Epidermal melanocyte (primary cell): ENCODE results near the gene LTO1.
A peak's percentile ranks its signal among the peaks of the same experiment; 100 is the strongest.
"Not testable (repeated sequence)": the region's sequence is repeated elsewhere in the genome, so short reads cannot be mapped to it uniquely, and the experiment has no call there.

Source experiments
- DNase-seq: peaks from one replicate; pipeline ENCODE4 v3.0.0; 2011; ENCODE audit warnings: low spot score; ENCODE audit not compliant: insufficient read length

The LTO1 gene

GRCh38 chr11:69702239-69702691 lies 27.1 kb upstream of the LTO1 start:
- no peak for DNase-seq

- peak; percentile 61 for DNase-seq
Measured at GRCh38 chr11:69700278-69701140, 25.4 kb upstream of the LTO1 start.

- DNase-seq, result no peak
Measured at GRCh38 chr11:69699213-69699612, 24.1 kb upstream of the LTO1 start.

- DNase-seq, result no peak
Measured at GRCh38 chr11:69698362-69698761, 23.2 kb upstream of the LTO1 start.

- DNase-seq, result no peak
Measured at GRCh38 chr11:69697861-69698260, 22.7 kb upstream of the LTO1 start.

GRCh38 chr11:69697469-69697843 lies 22.3 kb upstream of the LTO1 start:
- DNase-seq, result no peak

- DNase-seq, result no peak
Measured at GRCh38 chr11:69696749-69697468, 21.8 kb upstream of the LTO1 start.

- not testable (repeated sequence) for DNase-seq
Measured at GRCh38 chr11:69695995-69696394, 20.8 kb upstream of the LTO1 start.

- no peak for DNase-seq
Measured at GRCh38 chr11:69695581-69695980, 20.4 kb upstream of the LTO1 start.

- no peak for DNase-seq
Measured at GRCh38 chr11:69694781-69695180, 19.6 kb upstream of the LTO1 start.

GRCh38 chr11:69692422-69692821 lies 17.3 kb upstream of the LTO1 start:
- no peak for DNase-seq

- DNase-seq, result no peak
Measured at GRCh38 chr11:69691463-69691862, 16.3 kb upstream of the LTO1 start.

- DNase-seq, result no peak
Measured at GRCh38 chr11:69689484-69690319, 14.5 kb upstream of the LTO1 start.

- not testable (repeated sequence) for DNase-seq
Measured at GRCh38 chr11:69687969-69688771, 13.0 kb upstream of the LTO1 start.

GRCh38 chr11:69686856-69687255 lies 11.7 kb upstream of the LTO1 start:
- DNase-seq, result no peak

- DNase-seq, result no peak
Measured at GRCh38 chr11:69686452-69686851, 11.3 kb upstream of the LTO1 start.

- DNase-seq, result no peak
Measured at GRCh38 chr11:69685348-69685747, 10.2 kb upstream of the LTO1 start.

GRCh38 chr11:69684651-69685050 lies 9.5 kb upstream of the LTO1 start:
- no peak for DNase-seq

- DNase-seq, result no peak
Measured at GRCh38 chr11:69683764-69684333, 8.7 kb upstream of the LTO1 start.

- no peak for DNase-seq
Measured at GRCh38 chr11:69682681-69683326, 7.7 kb upstream of the LTO1 start.
